Measurements from ENCODE around the gene SRGAP1. TPM values are rescaled to one million over a fixed set of nuclear protein-coding genes. Genes with fewer than 3 reads are reported as not detected.

Gene SRGAP1
- total and polyA plus RNA-seq, 2 of the 4 experiments (the other 2 are of a cell fraction): 10.0 to 10.2 TPM

DNA sequence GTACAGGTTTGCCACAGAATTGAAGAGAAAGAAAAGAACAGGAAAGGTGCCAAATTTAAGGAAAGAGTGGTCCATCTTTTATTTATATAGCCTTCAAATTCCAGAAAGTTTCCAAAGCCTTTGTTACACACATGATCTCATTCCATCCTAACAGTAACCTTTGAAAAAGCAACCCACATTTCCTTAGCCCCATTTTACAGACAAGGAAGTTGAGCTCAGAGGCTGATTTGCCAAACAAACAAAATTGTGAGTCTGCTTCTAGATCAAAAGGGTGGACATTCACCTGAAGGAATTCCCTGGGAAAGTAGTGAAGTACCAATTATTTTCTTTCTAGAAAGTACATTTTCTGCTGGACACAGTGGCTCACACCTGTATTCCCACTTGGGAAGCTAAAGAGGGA, 345.6 kb downstream of the SRGAP1 start:
- ChIA-PET POLR2A (ENCODE audit: unreplicated experiment) (no interaction called here), CTCF (no interaction called here)
- ATAC-seq (ENCODE audit: low read depth): no peak

More for the DNA sequence above, 345.6 kb downstream of the SRGAP1 start:
- Histone ChIP-seq H3K79me1 (ENCODE audit: low read depth in 1 of 2, low read length in 2 of 2) (peaks cover 0 to 12% of the 10 kb centered on the region in 2 experiments; a peak in 2 of 4 replicates), H4K8ac (ENCODE audit: low read depth in 2 of 2, low read length in 2 of 2) (no peak overlapping the region), H3K18ac (ENCODE audit: low read depth, low read length) (no peak overlapping the region), H3K56ac (ENCODE audit: extremely low read depth, insufficient read depth, low read length) (no peak overlapping the region), H3K14ac (replicated peaks; ENCODE audit: low read depth, low read length) (no peak overlapping the region; the same call in 1 of the 2 replicates), H2AK5ac (ENCODE audit: low read depth, low read length) (no peak overlapping the region), H3K4me3 (ENCODE audit: insufficient read depth, low read depth, low read length) (no peak overlapping the region), H2AFZ (replicated peaks; ENCODE audit: low read length, poor library complexity) (no peak overlapping the region), H3K4ac (ENCODE audit: low read depth, low read length) (peak overlapping the region; percentile 0; the same call in 1 of the 2 replicates), H2BK5ac (ENCODE audit: low read depth, low read length, poor library complexity, severe bottlenecking) (no peak overlapping the region), H3K27me3 (ENCODE audit: control insufficient read depth, insufficient read depth, low read length) (no peaks in the 10 kb centered on the region), H2AK9ac (replicated peaks; ENCODE audit: low read depth, low read length, poor library complexity) (no peak overlapping the region), H3K27ac (ENCODE audit: insufficient read depth, low read length) (no peak overlapping the region), H3K4me2 (ENCODE audit: low read depth, low read length) (no peak overlapping the region), H3K9me1 (ENCODE audit: insufficient read depth, low read length) (peaks cover 10% of the 10 kb centered on the region), H4K91ac (ENCODE audit: insufficient read depth, low read depth, low read length) (peak overlapping the region; percentile 13; the same call in 1 of the 2 replicates), H3K4me1 (ENCODE audit: control insufficient read depth, insufficient read depth, low read length) (peaks cover 15% of the 10 kb centered on the region), H2BK15ac (ENCODE audit: low read depth, low read length) (peak overlapping the region; percentile 15; the same call in 1 of the 3 replicates), H3K23ac (ENCODE audit: low read depth, low read length) (no peak overlapping the region), H3K9me3 (ENCODE audit: control insufficient read depth, insufficient read depth, low read length) (no peaks in the 10 kb centered on the region), H2BK120ac (ENCODE audit: low read depth, low read length) (no peak overlapping the region), H3K36me3 (ENCODE audit: control insufficient read depth, insufficient read depth, low read length) (peaks cover 2% of the 10 kb centered on the region; the same call in 1 of the 2 replicates), H4K5ac (ENCODE audit: low read depth, low read length) (0 out of 2 replicates have a peak overlapping the region, but pooled peaks have one; percentile 23), H3K9ac (ENCODE audit: low read depth, low read length) (no peak overlapping the region), H2BK20ac (ENCODE audit: low read depth, low read length) (peak overlapping the region; percentile 50), H4K20me1 (ENCODE audit: insufficient read depth, low read length) (no peaks in the 10 kb centered on the region)
- in situ Hi-C loops (cut with MboI; ENCODE audit: low sequenced_read_pairs) (no loop called here), dilution Hi-C loops (cut with HindIII; ENCODE audit: low sequenced_read_pairs, unreplicated experiment) (no loop called here), intact Hi-C loops (cut with micrococcal nuclease) (no loop called here)
- BruUV-seq (replicated peaks): no TSS peak
- DNase-seq: no peak
- no peak for TF ChIP-seq MAFK (IDR thresholded peaks at IDR 0.05; ENCODE audit: low read depth, low read length)
- no peak for TF ChIP-seq CHD1 (IDR thresholded peaks at IDR 0.05; ENCODE audit: low read depth, low read length)
- no peak for TF ChIP-seq MAZ (IDR thresholded peaks at IDR 0.05; ENCODE audit: borderline replicate concordance, low read depth, low read length)
- no peak for TF ChIP-seq SMC3 (IDR thresholded peaks at IDR 0.05; ENCODE audit: low read depth, low read length)
- TF ChIP-seq RAD21 (IDR thresholded peaks at IDR 0.05; ENCODE audit: low read length): no peak
- no peak for TF ChIP-seq RCOR1 (IDR thresholded peaks at IDR 0.05; ENCODE audit: insufficient replicate concordance, low read length)
- no peak for TF ChIP-seq CEBPB (IDR thresholded peaks at IDR 0.05; ENCODE audit: low read depth, low read length)
- TF ChIP-seq NFE2L2 (IDR thresholded peaks at IDR 0.05; ENCODE audit: low read depth, low read length): no peak
- TF ChIP-seq, protein P1, sequence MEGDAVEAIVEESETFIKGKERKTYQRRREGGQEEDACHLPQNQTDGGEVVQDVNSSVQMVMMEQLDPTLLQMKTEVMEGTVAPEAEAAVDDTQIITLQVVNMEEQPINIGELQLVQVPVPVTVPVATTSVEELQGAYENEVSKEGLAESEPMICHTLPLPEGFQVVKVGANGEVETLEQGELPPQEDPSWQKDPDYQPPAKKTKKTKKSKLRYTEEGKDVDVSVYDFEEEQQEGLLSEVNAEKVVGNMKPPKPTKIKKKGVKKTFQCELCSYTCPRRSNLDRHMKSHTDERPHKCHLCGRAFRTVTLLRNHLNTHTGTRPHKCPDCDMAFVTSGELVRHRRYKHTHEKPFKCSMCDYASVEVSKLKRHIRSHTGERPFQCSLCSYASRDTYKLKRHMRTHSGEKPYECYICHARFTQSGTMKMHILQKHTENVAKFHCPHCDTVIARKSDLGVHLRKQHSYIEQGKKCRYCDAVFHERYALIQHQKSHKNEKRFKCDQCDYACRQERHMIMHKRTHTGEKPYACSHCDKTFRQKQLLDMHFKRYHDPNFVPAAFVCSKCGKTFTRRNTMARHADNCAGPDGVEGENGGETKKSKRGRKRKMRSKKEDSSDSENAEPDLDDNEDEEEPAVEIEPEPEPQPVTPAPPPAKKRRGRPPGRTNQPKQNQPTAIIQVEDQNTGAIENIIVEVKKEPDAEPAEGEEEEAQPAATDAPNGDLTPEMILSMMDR (conservative IDR thresholded peaks at IDR 0.05; ENCODE audit: low read depth, low read length): no peak
- TF ChIP-seq, protein P2, sequence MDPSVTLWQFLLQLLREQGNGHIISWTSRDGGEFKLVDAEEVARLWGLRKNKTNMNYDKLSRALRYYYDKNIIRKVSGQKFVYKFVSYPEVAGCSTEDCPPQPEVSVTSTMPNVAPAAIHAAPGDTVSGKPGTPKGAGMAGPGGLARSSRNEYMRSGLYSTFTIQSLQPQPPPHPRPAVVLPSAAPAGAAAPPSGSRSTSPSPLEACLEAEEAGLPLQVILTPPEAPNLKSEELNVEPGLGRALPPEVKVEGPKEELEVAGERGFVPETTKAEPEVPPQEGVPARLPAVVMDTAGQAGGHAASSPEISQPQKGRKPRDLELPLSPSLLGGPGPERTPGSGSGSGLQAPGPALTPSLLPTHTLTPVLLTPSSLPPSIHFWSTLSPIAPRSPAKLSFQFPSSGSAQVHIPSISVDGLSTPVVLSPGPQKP (IDR thresholded peaks at IDR 0.05; ENCODE audit: borderline replicate concordance, low read depth, low read length): no peak
- TF ChIP-seq FOS (IDR thresholded peaks at IDR 0.05; ENCODE audit: low read depth, low read length): no peak
- no peak for TF ChIP-seq RFX5 (IDR thresholded peaks at IDR 0.05; ENCODE audit: low read depth, low read length)
